T-helper 2 cell treated with Interferon-gamma antibody and Interleukin-4, amounts not matched to agents 100 ng/mL and 5 ng/mL, for 36 hours (primary cell): ENCODE data around the gene PPP1R9A. TPM values are rescaled to one million over a fixed set of nuclear protein-coding genes. Genes with fewer than 3 reads are reported as not detected.

Experiments used
- intact Hi-C: fragments of 100-400 bp; cut with micrococcal nuclease; formaldehyde crosslinking; loops from one replicate; pipeline ENCODE4 v1.15.1; 2023
- total RNA-seq: library from RNA; stranded (reverse); gene quantifications from 2 replicates; pipeline ENCODE4 v1.2.3, GENCODE V29; 2022

Gene PPP1R9A
- total RNA-seq, 1 donor from 2014 or later, result not detected

- intact Hi-C loops, result no loop called here
Measured at GRCh38 chr7:95198863-95199262, 291.5 kb downstream of the PPP1R9A start.

- intact Hi-C loops, result no loop called here
Measured at GRCh38 chr7:95199779-95200558, 292.6 kb downstream of the PPP1R9A start.

- intact Hi-C loops, result no loop called here
Measured at GRCh38 chr7:95200741-95201140, 293.3 kb downstream of the PPP1R9A start.

GRCh38 chr7:95201727-95202126, 294.3 kb downstream of the PPP1R9A start:
- intact Hi-C loops, result no loop called here

GRCh38 chr7:95204618-95205017, 297.2 kb downstream of the PPP1R9A start:
- intact Hi-C loops, result no loop called here

GRCh38 chr7:95205665-95206225, 298.4 kb downstream of the PPP1R9A start:
- intact Hi-C loops, result no loop called here

GRCh38 chr7:95209276-95209675, 301.9 kb downstream of the PPP1R9A start:
- intact Hi-C loops, result no loop called here

- intact Hi-C loops, result no loop called here
Measured at GRCh38 chr7:95209788-95210187, 302.4 kb downstream of the PPP1R9A start.

GRCh38 chr7:95213148-95213547, 305.8 kb downstream of the PPP1R9A start:
- intact Hi-C loops, result no loop called here

GRCh38 chr7:95213809-95214492, 306.6 kb downstream of the PPP1R9A start:
- intact Hi-C loops, result no loop called here

GRCh38 chr7:95219721-95220120, 312.3 kb downstream of the PPP1R9A start:
- intact Hi-C loops, result no loop called here

GRCh38 chr7:95220328-95220727, 312.9 kb downstream of the PPP1R9A start:
- intact Hi-C loops, result no loop called here

- intact Hi-C loops, result no loop called here
Measured at GRCh38 chr7:95225301-95225700, 317.9 kb downstream of the PPP1R9A start.

- intact Hi-C loops, result no loop called here
Measured at GRCh38 chr7:95229301-95229700, 321.9 kb downstream of the PPP1R9A start.

GRCh38 chr7:95238252-95238943, 331.0 kb downstream of the PPP1R9A start:
- intact Hi-C loops, result no loop called here

- intact Hi-C loops, result loop anchor here (10.0 kb wide), 1 partner anchor 234 kb away; no protein-coding TSS in a partner anchor
Measured at GRCh38 chr7:95240921-95241320, 333.5 kb downstream of the PPP1R9A start.

GRCh38 chr7:95242266-95242665, 334.9 kb downstream of the PPP1R9A start:
- intact Hi-C loops, result loop anchor here (10.0 kb wide), 1 partner anchor 233 kb away; no protein-coding TSS in a partner anchor

- intact Hi-C loops, result loop anchor here (10.0 kb wide), 1 partner anchor 230 kb away; no protein-coding TSS in a partner anchor
Measured at GRCh38 chr7:95244616-95245015, 337.2 kb downstream of the PPP1R9A start.

GRCh38 chr7:95245828-95246500, 338.6 kb downstream of the PPP1R9A start:
- intact Hi-C loops, result loop anchor here (10.0 kb wide), 1 partner anchor 229 kb away; no protein-coding TSS in a partner anchor

GRCh38 chr7:95246831-95247370, 339.5 kb downstream of the PPP1R9A start:
- intact Hi-C loops, result loop anchor here (10.0 kb wide), 1 partner anchor 228 kb away; no protein-coding TSS in a partner anchor

GRCh38 chr7:95250571-95250970, 343.2 kb downstream of the PPP1R9A start:
- intact Hi-C loops, result no loop called here
